Osteocyte (in vitro differentiated cells): Measurements from ENCODE around the gene CRB3. TPM values are rescaled to one million over a fixed set of nuclear protein-coding genes. Genes with fewer than 3 reads are reported as not detected.

Source experiments
- DNase-seq: peaks from one replicate; pipeline ENCODE4 v3.0.0; 2021; ENCODE audit warnings: mixed read lengths; ENCODE audit not compliant: unreplicated experiment; ENCODE audit errors: extremely low spot score
- H3K27ac Mint-ChIP-seq: one replicate; pipeline ENCODE4 v1.8.0; 2021; ENCODE audit warnings: mild to moderate bottlenecking, mixed read lengths; ENCODE audit not compliant: unreplicated experiment
- H3K27me3 Mint-ChIP-seq: one replicate; pipeline ENCODE4 v1.8.0; 2021; ENCODE audit warnings: mixed read lengths; ENCODE audit not compliant: unreplicated experiment
- H3K36me3 Mint-ChIP-seq: one replicate; pipeline ENCODE4 v1.8.0; 2021; ENCODE audit warnings: mixed read lengths; ENCODE audit not compliant: unreplicated experiment
- H3K4me1 Mint-ChIP-seq: one replicate; pipeline ENCODE4 v1.8.0; 2021; ENCODE audit warnings: mixed read lengths; ENCODE audit not compliant: unreplicated experiment
- H3K4me3 Mint-ChIP-seq: one replicate; pipeline ENCODE4 v1.8.0; 2021; ENCODE audit warnings: mild to moderate bottlenecking, moderate library complexity, mixed read lengths; ENCODE audit not compliant: unreplicated experiment
- H3K9me3 Mint-ChIP-seq: one replicate; pipeline ENCODE4 v1.8.0; 2021; ENCODE audit warnings: mixed read lengths; ENCODE audit not compliant: unreplicated experiment
- total RNA-seq: library from RNA; stranded (reverse); gene quantifications from 2 replicates; pipeline ENCODE4 v1.2.1, GENCODE V29; 2021
- TF ChIP-seq, protein P1 (sequence below): fragments of 200-600 bp; sonication (generic); IDR thresholded peaks from 2 replicates; pipeline ENCODE4 v1.5.0; 2021; ENCODE audit warnings: antibody characterized with exemption, mild to moderate bottlenecking, moderate library complexity

CRB3 gene
- total RNA-seq, 1 donor from 2014 or later, result not detected

DNA sequence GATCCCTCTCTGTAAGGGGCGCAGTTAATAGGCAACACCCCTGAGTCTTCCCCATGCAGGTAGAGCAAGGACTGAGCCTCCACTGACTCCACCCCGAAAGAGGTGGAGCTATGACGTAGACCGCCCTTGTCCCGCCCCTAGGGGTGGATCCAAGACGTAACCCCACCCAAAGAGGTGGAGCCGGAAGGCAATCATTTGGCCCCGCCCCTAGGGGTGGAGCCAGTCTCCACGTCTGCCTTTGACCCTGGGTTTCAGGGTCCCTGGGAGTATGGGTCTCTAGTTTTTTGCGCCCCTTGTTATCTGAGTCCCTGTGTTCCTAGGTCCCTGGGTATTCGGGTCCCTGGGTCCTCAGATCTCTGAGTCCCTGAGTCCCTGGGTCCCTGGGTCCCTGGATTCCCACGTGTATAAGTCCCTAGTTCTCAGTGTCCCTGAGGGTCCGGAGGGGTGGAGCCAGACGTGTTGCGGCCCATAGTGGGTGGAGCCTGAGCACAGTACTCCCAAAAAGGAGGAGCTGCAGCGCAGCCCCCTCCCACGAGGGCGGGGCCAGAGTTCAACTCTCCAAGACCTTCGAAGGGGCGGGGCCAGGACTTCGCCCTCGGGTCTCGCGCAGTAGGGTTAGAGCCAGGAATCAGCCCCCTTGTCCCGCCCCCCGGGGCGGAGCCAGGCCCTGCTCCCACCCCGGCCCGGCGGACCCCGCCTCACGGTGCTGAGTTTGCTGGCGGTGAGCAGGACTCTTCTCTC is 12.3 kb downstream of the CRB3 start:
- Mint-ChIP-seq H3K27me3 (peaks cover 2% of the 10 kb centered on the region), H3K4me1 (peaks cover 4% of the 10 kb centered on the region), H3K9me3 (no peaks in the 10 kb centered on the region), H3K27ac (no peak overlapping the region), H3K4me3 (no peak overlapping the region), H3K36me3 (no peaks in the 10 kb centered on the region)
- DNase-seq, result no peak
- TF ChIP-seq, protein P1, sequence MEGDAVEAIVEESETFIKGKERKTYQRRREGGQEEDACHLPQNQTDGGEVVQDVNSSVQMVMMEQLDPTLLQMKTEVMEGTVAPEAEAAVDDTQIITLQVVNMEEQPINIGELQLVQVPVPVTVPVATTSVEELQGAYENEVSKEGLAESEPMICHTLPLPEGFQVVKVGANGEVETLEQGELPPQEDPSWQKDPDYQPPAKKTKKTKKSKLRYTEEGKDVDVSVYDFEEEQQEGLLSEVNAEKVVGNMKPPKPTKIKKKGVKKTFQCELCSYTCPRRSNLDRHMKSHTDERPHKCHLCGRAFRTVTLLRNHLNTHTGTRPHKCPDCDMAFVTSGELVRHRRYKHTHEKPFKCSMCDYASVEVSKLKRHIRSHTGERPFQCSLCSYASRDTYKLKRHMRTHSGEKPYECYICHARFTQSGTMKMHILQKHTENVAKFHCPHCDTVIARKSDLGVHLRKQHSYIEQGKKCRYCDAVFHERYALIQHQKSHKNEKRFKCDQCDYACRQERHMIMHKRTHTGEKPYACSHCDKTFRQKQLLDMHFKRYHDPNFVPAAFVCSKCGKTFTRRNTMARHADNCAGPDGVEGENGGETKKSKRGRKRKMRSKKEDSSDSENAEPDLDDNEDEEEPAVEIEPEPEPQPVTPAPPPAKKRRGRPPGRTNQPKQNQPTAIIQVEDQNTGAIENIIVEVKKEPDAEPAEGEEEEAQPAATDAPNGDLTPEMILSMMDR, result no peak

DNA sequence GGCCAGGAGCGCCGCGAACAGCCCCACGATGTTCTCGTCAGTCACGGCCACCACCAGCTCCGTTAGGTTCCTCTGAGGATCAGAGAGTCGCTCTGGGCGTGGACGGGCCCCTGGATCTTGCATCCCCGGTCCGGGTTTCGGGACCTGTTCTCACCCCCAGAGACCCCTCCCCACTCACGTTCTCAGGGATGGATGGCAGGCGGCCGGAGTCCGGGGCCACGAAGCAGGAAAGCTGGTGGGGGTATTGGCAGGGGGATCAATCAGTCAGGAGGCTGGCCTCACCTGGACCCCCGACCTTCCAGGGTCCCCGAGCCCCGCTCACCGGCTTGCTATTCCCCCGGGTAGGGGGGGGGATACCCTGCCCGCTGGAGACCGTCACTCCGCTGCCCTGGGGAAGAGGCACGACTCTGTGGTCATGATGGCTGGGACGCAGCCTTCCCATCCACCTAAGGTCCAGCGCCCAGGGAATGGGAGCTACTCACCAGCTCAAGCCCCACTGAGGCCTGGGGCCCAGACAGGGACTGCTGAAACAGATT is 12.9 kb downstream of the CRB3 start:
- TF ChIP-seq, protein P1, result no peak
- no peak overlapping the region for H3K27ac Mint-ChIP-seq
- no peak for DNase-seq
- H3K27me3 Mint-ChIP-seq, result peaks cover 2% of the 10 kb centered on the region
- H3K4me3 Mint-ChIP-seq, result no peak overlapping the region
- no peaks in the 10 kb centered on the region for H3K9me3 Mint-ChIP-seq
- H3K36me3 Mint-ChIP-seq, result no peaks in the 10 kb centered on the region
- peaks cover 4% of the 10 kb centered on the region for H3K4me1 Mint-ChIP-seq

DNA sequence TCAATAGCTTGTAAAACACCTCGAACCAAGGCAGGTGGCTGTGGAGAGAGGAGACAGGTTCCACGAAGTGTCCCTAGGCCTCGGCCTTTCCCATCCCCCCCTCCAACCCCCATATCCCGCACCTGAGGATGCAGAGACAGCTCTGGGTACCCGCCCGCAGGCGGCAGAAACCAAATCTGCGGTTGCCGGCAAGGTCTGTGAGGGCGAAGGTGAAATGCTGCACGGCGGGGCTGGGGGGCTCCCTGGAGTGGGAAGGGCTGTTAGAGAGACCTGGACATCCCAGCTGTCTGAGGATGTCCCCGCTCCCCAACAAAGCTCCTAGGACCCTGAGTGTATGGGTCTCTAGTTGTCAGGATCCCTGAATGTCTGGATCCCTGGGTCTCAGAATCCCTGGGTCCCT is 14.7 kb downstream of the CRB3 start:
- Mint-ChIP-seq H3K4me3 (no peak overlapping the region), H3K36me3 (no peaks in the 10 kb centered on the region), H3K4me1 (peaks cover 4% of the 10 kb centered on the region), H3K9me3 (no peaks in the 10 kb centered on the region), H3K27me3 (peaks cover 2% of the 10 kb centered on the region), H3K27ac (no peak overlapping the region)
- TF ChIP-seq, protein P1, result no peak
- DNase-seq, result no peak

DNA sequence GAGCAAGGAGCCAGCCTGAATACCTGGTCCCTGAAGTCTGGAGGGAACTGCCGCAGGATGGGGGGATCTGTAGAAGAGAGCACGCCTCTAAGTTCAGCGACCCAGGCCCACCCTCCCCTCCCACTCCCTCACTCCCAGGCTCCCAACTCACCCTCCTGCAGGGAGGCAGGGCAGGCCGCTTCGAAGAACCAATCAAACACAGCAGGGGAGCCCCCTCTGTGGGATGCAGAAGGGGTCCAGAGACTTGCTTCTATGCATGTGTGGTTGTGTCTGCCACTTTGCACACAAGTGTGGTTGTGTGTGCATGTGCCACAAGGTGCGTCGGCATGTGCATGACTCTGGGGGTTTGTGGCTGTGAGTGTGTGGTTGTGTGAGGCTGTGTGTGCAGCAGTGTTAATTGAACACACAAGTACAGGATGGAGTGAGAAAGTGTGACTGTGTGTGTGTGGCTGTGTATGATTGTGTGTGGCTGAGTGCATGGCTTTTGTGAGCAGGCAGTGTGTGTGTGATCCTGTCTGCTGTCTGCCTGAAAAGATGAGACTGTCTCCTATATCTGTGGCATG is 15.8 kb downstream of the CRB3 start:
- Mint-ChIP-seq H3K27ac (no peak overlapping the region), H3K27me3 (peaks cover 2% of the 10 kb centered on the region), H3K36me3 (no peaks in the 10 kb centered on the region), H3K9me3 (no peaks in the 10 kb centered on the region), H3K4me1 (peaks cover 4% of the 10 kb centered on the region), H3K4me3 (no peak overlapping the region)
- no peak for DNase-seq
- TF ChIP-seq, protein P1, result no peak

DNA sequence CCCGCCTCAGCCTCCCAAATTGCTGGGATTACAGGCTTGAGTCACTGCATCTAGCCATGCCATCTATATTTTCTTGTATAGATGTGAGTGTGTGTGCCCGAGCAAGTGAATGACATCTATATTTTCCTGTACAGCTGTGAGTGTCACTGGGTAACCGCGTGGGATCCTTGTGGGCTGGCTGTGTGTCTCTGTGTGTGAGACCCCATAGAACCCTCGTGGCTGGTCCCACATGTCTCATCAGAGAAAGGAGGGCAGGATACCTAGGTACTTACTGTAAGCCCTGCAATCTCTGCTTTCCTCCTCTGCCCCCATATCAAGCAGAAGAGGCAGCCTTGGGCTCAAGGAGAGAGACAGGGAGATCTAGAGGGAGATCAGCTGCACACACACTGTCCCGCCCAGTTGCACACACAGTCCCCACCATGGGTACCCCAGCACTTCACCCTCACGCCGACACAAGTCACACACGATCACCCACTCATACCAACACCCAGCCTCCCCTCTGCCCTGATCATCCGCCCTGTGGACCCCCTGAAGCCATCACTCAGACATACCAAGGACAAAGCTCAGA is 16.9 kb downstream of the CRB3 start:
- DNase-seq, result no peak
- no peak overlapping the region for H3K4me3 Mint-ChIP-seq
- H3K27me3 Mint-ChIP-seq, result peaks cover 1% of the 10 kb centered on the region
- TF ChIP-seq, protein P1, result no peak
- H3K9me3 Mint-ChIP-seq, result no peaks in the 10 kb centered on the region
- H3K4me1 Mint-ChIP-seq, result peaks cover 2% of the 10 kb centered on the region
- H3K27ac Mint-ChIP-seq, result no peak overlapping the region
- no peaks in the 10 kb centered on the region for H3K36me3 Mint-ChIP-seq
